Measurements from ENCODE around the gene YBX1.
"Not testable (repeated sequence)": the region's sequence is repeated elsewhere in the genome, so short reads cannot be mapped to it uniquely, and the experiment has no call there.

YBX1 gene

DNA sequence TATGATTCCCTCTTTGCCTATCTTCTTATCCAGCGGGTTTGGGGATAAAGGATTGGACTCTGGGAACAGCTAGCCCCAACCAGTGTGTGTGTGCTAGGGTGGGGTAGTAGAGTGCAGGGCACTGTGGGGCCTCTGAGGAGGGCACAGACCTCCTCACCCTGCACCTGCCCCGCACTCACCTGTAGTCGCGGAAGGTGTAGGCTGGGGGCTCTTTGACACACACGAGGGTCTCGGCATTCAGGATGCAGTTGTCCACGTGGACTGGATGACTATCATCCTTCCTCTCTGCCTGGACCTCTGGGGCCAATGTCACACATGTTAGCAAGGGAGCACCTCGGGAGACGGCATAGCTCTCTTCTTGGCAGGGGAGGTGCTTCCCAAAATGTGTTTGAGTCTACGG lies 65.8 kb downstream of the YBX1 start:
- H3K4me3 ChIP-seq (ENCODE audit: low read depth, low read length) = no peak overlapping the region
- no peak for DNase-seq (ENCODE audit: low read depth)
- TF ChIP-seq, protein P1, sequence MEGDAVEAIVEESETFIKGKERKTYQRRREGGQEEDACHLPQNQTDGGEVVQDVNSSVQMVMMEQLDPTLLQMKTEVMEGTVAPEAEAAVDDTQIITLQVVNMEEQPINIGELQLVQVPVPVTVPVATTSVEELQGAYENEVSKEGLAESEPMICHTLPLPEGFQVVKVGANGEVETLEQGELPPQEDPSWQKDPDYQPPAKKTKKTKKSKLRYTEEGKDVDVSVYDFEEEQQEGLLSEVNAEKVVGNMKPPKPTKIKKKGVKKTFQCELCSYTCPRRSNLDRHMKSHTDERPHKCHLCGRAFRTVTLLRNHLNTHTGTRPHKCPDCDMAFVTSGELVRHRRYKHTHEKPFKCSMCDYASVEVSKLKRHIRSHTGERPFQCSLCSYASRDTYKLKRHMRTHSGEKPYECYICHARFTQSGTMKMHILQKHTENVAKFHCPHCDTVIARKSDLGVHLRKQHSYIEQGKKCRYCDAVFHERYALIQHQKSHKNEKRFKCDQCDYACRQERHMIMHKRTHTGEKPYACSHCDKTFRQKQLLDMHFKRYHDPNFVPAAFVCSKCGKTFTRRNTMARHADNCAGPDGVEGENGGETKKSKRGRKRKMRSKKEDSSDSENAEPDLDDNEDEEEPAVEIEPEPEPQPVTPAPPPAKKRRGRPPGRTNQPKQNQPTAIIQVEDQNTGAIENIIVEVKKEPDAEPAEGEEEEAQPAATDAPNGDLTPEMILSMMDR (IDR thresholded peaks at IDR 0.05; ENCODE audit: control insufficient read depth, extremely low read depth, insufficient read depth) = no peak

DNA sequence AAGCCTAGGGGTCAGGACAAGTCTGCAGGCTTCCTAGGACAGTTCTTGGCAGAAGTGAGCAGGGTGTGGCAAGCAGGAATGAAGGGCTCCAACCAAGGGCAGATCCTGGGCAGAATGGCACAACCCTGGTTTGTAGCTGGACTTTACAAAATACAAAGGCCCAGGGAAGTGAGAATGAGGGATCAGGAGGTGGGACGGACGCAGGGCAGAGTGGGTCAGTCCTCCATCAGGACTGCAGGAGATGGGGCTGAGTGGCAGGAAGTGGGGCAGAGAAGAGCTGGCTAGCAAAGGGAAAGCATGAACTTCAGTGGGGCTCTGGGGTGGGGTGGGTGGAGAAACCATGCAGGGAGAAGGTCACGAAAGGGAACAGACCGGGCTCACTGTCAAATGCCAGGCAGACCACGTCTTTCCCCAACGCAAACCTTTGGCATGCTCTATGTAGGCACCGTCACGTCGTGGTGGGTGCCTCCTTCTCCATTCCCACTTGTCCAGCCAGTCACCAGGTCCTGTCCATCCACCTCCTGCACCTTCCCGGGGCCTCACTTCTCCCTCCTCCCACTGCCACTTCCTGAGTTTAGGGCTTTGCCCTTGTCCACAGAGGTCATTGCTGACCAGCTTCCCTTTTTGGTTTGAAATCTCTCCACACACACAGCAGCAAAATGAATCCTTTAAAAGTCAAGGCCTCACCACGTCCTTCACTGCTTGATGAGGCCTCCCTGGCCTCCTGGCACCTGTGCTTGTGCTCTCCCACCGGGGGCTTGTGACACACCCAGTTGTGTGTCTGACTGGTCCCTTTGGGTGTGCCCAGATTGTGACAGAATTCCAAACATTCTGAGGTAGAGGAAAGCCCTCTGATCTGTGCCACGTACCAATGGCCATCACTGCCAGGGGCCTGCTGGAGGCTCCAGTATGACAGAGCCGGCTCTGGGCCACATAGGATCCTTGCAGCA lies 66.5 kb downstream of the YBX1 start:
- H3K4me3 ChIP-seq (ENCODE audit: low read depth, low read length) = no peak overlapping the region
- no peak for DNase-seq (ENCODE audit: low read depth)
- TF ChIP-seq, protein P1 (IDR thresholded peaks at IDR 0.05; ENCODE audit: control insufficient read depth, extremely low read depth, insufficient read depth) = no peak

DNA sequence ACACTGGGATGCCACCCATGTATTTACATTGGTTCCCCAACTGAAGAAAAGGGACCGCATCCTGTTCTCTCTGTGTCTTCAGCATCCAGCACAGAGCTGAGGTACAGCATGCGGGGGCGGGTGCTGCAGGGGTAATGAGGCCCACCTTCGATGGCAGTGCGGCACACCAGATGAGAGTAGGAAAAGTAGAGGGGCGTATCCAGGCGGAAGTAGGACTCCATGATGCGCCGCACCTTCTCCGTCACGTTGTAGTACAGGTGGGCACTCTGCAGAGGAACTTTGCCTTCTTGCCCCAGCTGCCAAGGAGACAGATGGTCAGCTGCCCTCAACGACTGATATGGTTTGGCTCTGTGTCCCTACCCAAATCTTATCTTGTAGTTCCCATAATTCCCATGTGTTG lies 67.8 kb downstream of the YBX1 start:
- no peak overlapping the region for H3K4me3 ChIP-seq (ENCODE audit: low read depth, low read length)
- no peak for DNase-seq (ENCODE audit: low read depth)
- TF ChIP-seq, protein P1 (IDR thresholded peaks at IDR 0.05; ENCODE audit: control insufficient read depth, extremely low read depth, insufficient read depth) = no peak

DNA sequence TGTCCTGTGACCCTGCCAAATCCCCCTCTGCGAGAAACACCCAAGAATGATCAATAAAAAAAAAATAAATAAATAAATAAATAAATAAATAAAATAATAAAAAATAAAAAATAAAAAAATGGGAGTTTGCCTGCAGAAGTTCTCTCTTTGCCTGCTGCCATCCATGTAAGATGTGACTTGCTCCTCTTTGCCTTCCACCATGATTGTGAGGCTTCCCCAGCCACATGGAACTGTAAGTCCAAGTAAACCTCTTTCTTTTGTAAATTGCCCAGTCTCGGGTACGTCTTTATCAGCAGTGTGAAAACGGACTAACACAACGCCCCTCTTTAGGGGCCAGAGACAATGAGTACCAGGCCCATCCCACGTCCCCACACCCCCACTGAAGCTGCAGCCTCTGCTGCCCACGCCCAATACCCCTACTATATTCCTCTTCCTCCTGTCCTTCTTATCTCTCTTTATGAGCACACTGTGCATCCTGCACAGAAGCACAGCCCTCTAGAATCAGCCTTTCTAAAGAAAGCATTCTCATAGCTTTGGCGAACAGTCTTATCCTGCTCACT lies 69.4 kb downstream of the YBX1 start:
- DNase-seq (ENCODE audit: low read depth); H3K4me3 ChIP-seq (ENCODE audit: low read depth, low read length): not testable (repeated sequence)

DNA sequence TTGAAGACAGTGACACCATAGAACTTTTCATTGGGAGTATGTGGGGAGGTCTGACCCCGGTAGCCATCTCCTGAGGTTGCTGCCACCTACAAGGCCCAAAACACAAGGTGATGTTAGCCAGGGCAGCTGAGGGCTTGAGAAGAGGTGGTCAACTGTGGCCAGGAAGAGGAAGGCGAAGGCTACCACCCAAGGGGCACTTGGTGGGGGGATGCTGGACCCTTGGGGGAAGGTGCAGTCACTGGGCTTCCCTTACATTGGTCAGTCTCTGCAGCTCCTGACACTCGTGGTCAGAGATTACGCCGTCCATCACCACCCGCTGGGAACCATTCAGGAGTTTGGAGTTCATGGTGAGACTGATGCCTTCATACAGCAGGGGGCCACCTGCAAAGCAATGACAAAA lies 70.1 kb downstream of the YBX1 start:
- TF ChIP-seq, protein P1 (IDR thresholded peaks at IDR 0.05; ENCODE audit: control insufficient read depth, extremely low read depth, insufficient read depth) = no peak
- H3K4me3 ChIP-seq (ENCODE audit: low read depth, low read length) = no peak overlapping the region
- no peak for DNase-seq (ENCODE audit: low read depth)

DNA sequence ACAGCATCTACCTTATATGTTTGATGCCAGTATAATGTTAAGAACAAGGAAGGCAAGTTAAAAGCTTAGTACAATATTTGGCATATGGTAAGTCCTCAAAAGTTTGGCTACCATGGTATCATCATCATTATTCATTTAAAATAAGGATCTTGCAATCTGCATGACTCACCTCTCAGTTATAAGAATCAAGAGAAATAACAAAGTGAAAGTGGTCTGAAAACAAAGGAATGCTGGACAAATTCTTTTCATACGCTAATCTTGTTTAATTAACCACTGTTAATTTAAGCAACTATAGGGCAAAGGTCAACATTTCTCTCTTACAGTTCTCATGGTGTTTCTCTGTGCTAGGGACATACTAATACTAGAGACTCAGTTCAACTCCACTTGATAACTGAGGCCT lies 70.9 kb downstream of the YBX1 start:
- H3K4me3 ChIP-seq (ENCODE audit: low read depth, low read length) = no peak overlapping the region
- DNase-seq (ENCODE audit: low read depth) = no peak
- TF ChIP-seq, protein P1 (IDR thresholded peaks at IDR 0.05; ENCODE audit: control insufficient read depth, extremely low read depth, insufficient read depth) = no peak

Data from LNCaP clone FGC (cell line).